ENCODE results near the gene ST6GALNAC3. TPM values are rescaled to one million over a fixed set of nuclear protein-coding genes. Genes with fewer than 3 reads are reported as not detected.

ST6GALNAC3 gene
- total RNA-seq, 2 donors from 2014 or later, result 2.5 to 5.7 TPM

DNA sequence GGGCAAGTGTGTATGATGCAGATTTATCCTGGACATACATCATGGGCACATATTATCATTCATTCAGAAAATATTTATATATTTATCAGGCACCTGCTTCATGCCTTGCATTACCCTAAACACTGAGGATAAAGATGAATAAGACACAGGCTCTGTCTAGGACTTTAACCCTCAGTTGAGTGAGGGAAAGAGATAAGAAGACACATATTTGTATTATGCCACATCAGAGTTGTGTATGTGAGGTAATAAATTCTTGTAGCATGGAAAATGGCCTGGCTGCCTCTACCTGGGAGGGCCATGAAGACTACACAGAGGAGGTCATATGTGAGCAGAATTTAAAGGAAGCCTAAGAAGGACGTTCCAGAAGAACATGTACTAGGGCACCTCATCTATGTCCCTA lies 516.9 kb downstream of the ST6GALNAC3 start:
- H3K9me3 ChIP-seq, result no peaks in the 10 kb centered on the region
- no peaks in the 10 kb centered on the region for H3K36me3 ChIP-seq
- H3K4me1 ChIP-seq, result no peaks in the 10 kb centered on the region
- H3K9ac ChIP-seq (ENCODE audit: low read depth in 2 of 2, low read length in 2 of 2), result no peak overlapping the region
- H3K27ac ChIP-seq, result no peak overlapping the region
- intact Hi-C loops (cut with DNase I), result no loop called here
- H3K27me3 ChIP-seq, result no peaks in the 10 kb centered on the region
- no peak for DNase-seq
- no peak overlapping the region for H3K4me3 ChIP-seq
- TF ChIP-seq CTCF (IDR thresholded peaks at IDR 0.05), result no peak

DNA sequence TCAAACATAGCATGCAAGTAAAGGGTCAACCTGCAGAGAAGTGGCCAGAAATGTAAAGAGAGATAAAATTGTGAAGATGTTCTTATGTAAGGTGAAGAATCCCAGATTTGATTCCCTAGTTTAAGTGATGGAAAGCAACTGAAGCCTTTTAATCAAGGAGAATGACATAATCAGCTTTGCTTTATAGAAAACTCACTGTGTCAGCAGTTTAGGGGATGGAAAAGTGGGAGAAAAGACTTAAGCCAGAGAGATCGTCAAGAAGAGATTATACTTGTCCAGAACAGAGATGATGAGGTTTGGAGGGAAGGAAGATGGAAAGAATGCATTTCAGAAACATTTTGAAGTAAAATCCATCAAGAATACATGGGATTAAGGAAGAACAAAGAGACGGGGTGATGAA lies 517.4 kb downstream of the ST6GALNAC3 start:
- Histone ChIP-seq H3K36me3 (no peaks in the 10 kb centered on the region), H3K9me3 (no peaks in the 10 kb centered on the region), H3K4me3 (no peak overlapping the region), H3K27ac (no peak overlapping the region), H3K4me1 (no peaks in the 10 kb centered on the region), H3K27me3 (no peaks in the 10 kb centered on the region), H3K9ac (ENCODE audit: low read depth in 2 of 2, low read length in 2 of 2) (no peak overlapping the region)
- intact Hi-C loops (cut with DNase I), result no loop called here
- TF ChIP-seq CTCF (IDR thresholded peaks at IDR 0.05), result no peak
- no peak for DNase-seq

GRCh38 chr1:76593141-76593540 lies 518.6 kb downstream of the ST6GALNAC3 start:
- Histone ChIP-seq H3K9me3 (no peaks in the 10 kb centered on the region), H3K36me3 (no peaks in the 10 kb centered on the region), H3K27me3 (no peaks in the 10 kb centered on the region), H3K9ac (ENCODE audit: low read depth in 2 of 2, low read length in 2 of 2) (no peak overlapping the region), H3K27ac (no peak overlapping the region), H3K4me3 (no peak overlapping the region), H3K4me1 (no peaks in the 10 kb centered on the region)
- no peak for TF ChIP-seq CTCF (IDR thresholded peaks at IDR 0.05)
- DNase-seq, result no peak
- intact Hi-C loops (cut with DNase I), result no loop called here

- no peak for TF ChIP-seq CTCF (IDR thresholded peaks at IDR 0.05)
- H3K36me3 ChIP-seq, result no peaks in the 10 kb centered on the region
- DNase-seq, result no peak
- H3K9ac ChIP-seq (ENCODE audit: low read depth in 2 of 2, low read length in 2 of 2), result no peak overlapping the region
- H3K4me1 ChIP-seq, result no peaks in the 10 kb centered on the region
- intact Hi-C loops (cut with DNase I), result no loop called here
- H3K4me3 ChIP-seq, result no peak overlapping the region
- H3K27ac ChIP-seq, result no peak overlapping the region
- no peaks in the 10 kb centered on the region for H3K27me3 ChIP-seq
- H3K9me3 ChIP-seq, result no peaks in the 10 kb centered on the region
Observed at GRCh38 chr1:76593618-76594017, 519.1 kb downstream of the ST6GALNAC3 start.

- Histone ChIP-seq H3K4me3 (no peak overlapping the region), H3K9ac (ENCODE audit: low read depth in 2 of 2, low read length in 2 of 2) (no peak overlapping the region), H3K27me3 (no peaks in the 10 kb centered on the region), H3K36me3 (no peaks in the 10 kb centered on the region), H3K27ac (peak overlapping the region; percentile 33), H3K9me3 (no peaks in the 10 kb centered on the region), H3K4me1 (no peaks in the 10 kb centered on the region)
- DNase-seq, result peak; percentile 72
- intact Hi-C loops (cut with DNase I), result no loop called here
- no peak for TF ChIP-seq CTCF (IDR thresholded peaks at IDR 0.05)
Observed at GRCh38 chr1:76595024-76595423, 520.5 kb downstream of the ST6GALNAC3 start.

DNA sequence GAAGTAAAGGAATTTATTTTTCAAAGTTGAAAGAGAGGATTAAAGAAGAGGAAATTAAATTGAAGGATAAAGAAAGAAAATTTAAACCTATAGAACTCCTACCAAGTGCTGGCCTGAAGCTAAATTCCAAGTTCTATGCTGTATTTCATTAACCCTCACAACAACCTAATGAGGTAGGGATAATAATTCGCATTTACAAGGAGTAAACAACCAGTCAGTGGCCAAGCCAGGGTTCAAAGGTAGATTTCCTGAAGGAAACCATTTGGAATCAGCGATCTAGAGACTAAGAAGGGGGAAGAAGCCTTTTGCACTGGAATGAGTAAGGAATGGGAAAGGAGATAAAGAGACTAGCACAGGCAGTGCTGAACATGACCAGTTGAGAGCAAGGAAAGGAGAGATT lies 526.9 kb downstream of the ST6GALNAC3 start:
- intact Hi-C loops (cut with DNase I), result loop anchor here (10.0 kb wide), 1 partner anchor 57 kb away; no protein-coding TSS in a partner anchor
- DNase-seq, result no peak

More for the DNA sequence above, 526.9 kb downstream of the ST6GALNAC3 start:
- Histone ChIP-seq H3K27me3 (no peaks in the 10 kb centered on the region), H3K36me3 (no peaks in the 10 kb centered on the region), H3K9ac (ENCODE audit: low read depth in 2 of 2, low read length in 2 of 2) (no peak overlapping the region), H3K4me1 (no peaks in the 10 kb centered on the region), H3K9me3 (no peaks in the 10 kb centered on the region), H3K4me3 (no peak overlapping the region), H3K27ac (no peak overlapping the region)
- TF ChIP-seq CTCF (IDR thresholded peaks at IDR 0.05), result no peak

Measured in colonic mucosa (tissue), 4 donors.